H1 (cell line): ENCODE measurements around the gene TPM2. TPM values are rescaled to one million over a fixed set of nuclear protein-coding genes. Genes with fewer than 3 reads are reported as not detected.

Experiments used
- CTCF ChIA-PET: fragments of 300-600 bp; sonication (Branson Sonifier 250); formaldehyde crosslinking; loops from one replicate; lab custom pipeline; 2021; ENCODE audit not compliant: partially characterized antibody; lab: Charles Lee
- POLR2A ChIA-PET: fragments of 300-600 bp; sonication (Branson Sonifier 250); formaldehyde crosslinking; loops from one replicate; lab custom pipeline; 2021; ENCODE audit warnings: inconsistent platforms; ENCODE audit not compliant: partially characterized antibody; lab: Charles Lee
- DNase-seq, 2 experiments: peaks; one replicate each; pipeline versions ENCODE4 v3.0.0 to v3.0.0-alpha.2; 2010 to 2022; ENCODE audit warnings: low spot score in 2 of 2, low read depth in 1 of 2, mixed read lengths in 1 of 2
- FAIRE-seq: peaks from 2 replicates; lab custom pipeline; 2011; peaks lifted over from hg19 to GRCh38; lab: Jason Lieb, UNC
- H2AFZ ChIP-seq: 2 replicates; pipeline ENCODE4 v1.8.1; 2012; ENCODE audit warnings: low read length, inconsistent platforms
- H2AK5ac ChIP-seq: 2 replicates; pipeline ENCODE4 v1.6.1; 2013; ENCODE audit warnings: low read depth, low read length
- H2BK120ac ChIP-seq: replicated peaks from 2 replicates; pipeline ENCODE3; 2013; ENCODE audit warnings: low read depth, low read length, inconsistent platforms
- H2BK12ac ChIP-seq: 2 replicates; pipeline ENCODE4 v1.6.1; 2013; ENCODE audit warnings: low read depth, low read length
- H2BK15ac ChIP-seq: 2 replicates; pipeline ENCODE4 v1.6.1; 2013; ENCODE audit warnings: low read length
- H2BK20ac ChIP-seq: 2 replicates; pipeline ENCODE4 v1.6.1; 2013; ENCODE audit warnings: low read length
- H2BK5ac ChIP-seq: 2 replicates; pipeline ENCODE4 v1.6.1; 2013; ENCODE audit warnings: low read depth, low read length
- H3K14ac ChIP-seq: 2 replicates; pipeline ENCODE4 v1.6.1; 2013; ENCODE audit warnings: inconsistent platforms; ENCODE audit not compliant: insufficient read length
- H3K18ac ChIP-seq: 2 replicates; pipeline ENCODE4 v1.6.1; 2013; ENCODE audit warnings: low read length; ENCODE audit errors: extremely low read depth
- H3K23ac ChIP-seq: 2 replicates; pipeline ENCODE4 v1.6.1; 2013; ENCODE audit warnings: inconsistent platforms; ENCODE audit not compliant: insufficient read length
- H3K23me2 ChIP-seq: 2 replicates; pipeline ENCODE4 v1.6.1; 2013; ENCODE audit warnings: low read depth, low read length
- H3K27ac ChIP-seq: 2 replicates; pipeline ENCODE4 v1.6.1; 2011; ENCODE audit warnings: low read depth, low read length, inconsistent platforms
- H3K27me3 ChIP-seq, 4 experiments: replicated peaks in 1 of 4; 1 replicate in 1 of 4; 2 replicates in 3 of 4; pipeline versions ENCODE4 v1.6.1 to v1.8.1; 2011 to 2013; ENCODE audit warnings: low read length in 3 of 4, mild to moderate bottlenecking in 3 of 4, inconsistent platforms in 2 of 4, mixed read lengths in 2 of 4, moderate library complexity in 1 of 4; ENCODE audit not compliant: control insufficient read depth in 3 of 4, insufficient read depth in 3 of 4; ENCODE audit errors: extremely low read depth in 1 of 4
- H3K36me3 ChIP-seq, 4 experiments: 2 replicates each; pipeline versions ENCODE4 v1.6.1 to v1.8.1; 2011 to 2013; ENCODE audit warnings: mild to moderate bottlenecking in 4 of 4, low read length in 3 of 4, moderate library complexity in 2 of 4, control low read depth in 1 of 4, inconsistent platforms in 1 of 4; ENCODE audit not compliant: insufficient read depth in 4 of 4, control insufficient read depth in 2 of 4
- H3K4ac ChIP-seq: replicated peaks from 2 replicates; pipeline ENCODE3; 2013; ENCODE audit warnings: low read length, low read depth, mixed read lengths, inconsistent platforms; ENCODE audit not compliant: insufficient read length
- H3K4me1 ChIP-seq, 4 experiments: replicated peaks in 1 of 4; 1 replicate in 1 of 4; 2 replicates in 3 of 4; pipeline versions ENCODE4 v1.6.1 to v1.8.1; 2011 to 2013; ENCODE audit warnings: low read length in 3 of 4, inconsistent platforms in 2 of 4, mixed read lengths in 1 of 4; ENCODE audit not compliant: insufficient read depth in 4 of 4, control insufficient read depth in 3 of 4
- H3K4me2 ChIP-seq, 2 experiments: 2 replicates each; pipeline versions ENCODE4 v1.6.1 to v1.8.1; 2011 to 2013; ENCODE audit warnings: low read depth in 2 of 2, low read length in 2 of 2, control low read depth in 1 of 2, inconsistent platforms in 1 of 2, mild to moderate bottlenecking in 1 of 2; ENCODE audit not compliant: insufficient read depth in 1 of 2
- H3K4me3 ChIP-seq, 4 experiments: fragments of 200-600, 300-600 bp in 1 of 4; sonication (generic), shearing (Covaris generic), sonication (Bioruptor Twin) in 1 of 4; 2 replicates each; pipeline versions ENCODE4 v1.5.1 to v1.8.1; 2011 to 2016; ENCODE audit warnings: low read length in 4 of 4, low read depth in 3 of 4, control low read depth in 2 of 4, inconsistent platforms in 2 of 4, mild to moderate bottlenecking in 2 of 4, mixed read lengths in 1 of 4, moderate library complexity in 1 of 4; ENCODE audit not compliant: insufficient read depth in 2 of 4; ENCODE audit errors: extremely low read depth in 1 of 4
- H3K56ac ChIP-seq: replicated peaks from 2 replicates; pipeline ENCODE3; 2013; ENCODE audit warnings: low read depth, mild to moderate bottlenecking, mixed read lengths, low read length, inconsistent platforms; ENCODE audit not compliant: insufficient read length
- H3K79me1 ChIP-seq: 2 replicates; pipeline ENCODE4 v1.6.1; 2013; ENCODE audit warnings: low read depth, low read length, control low read depth
- H3K79me2 ChIP-seq, 2 experiments: 2 replicates each; pipeline versions ENCODE4 v1.6.1 to v1.8.1; 2012 to 2013; ENCODE audit warnings: low read length in 2 of 2, mild to moderate bottlenecking in 2 of 2, inconsistent platforms in 1 of 2; ENCODE audit not compliant: insufficient read depth in 2 of 2, control insufficient read depth in 1 of 2
- H3K9ac ChIP-seq, 4 experiments: replicated peaks in 1 of 4; 1 replicate in 1 of 4; 2 replicates in 3 of 4; pipeline versions ENCODE4 v1.6.1 to v1.8.1; 2011 to 2013; ENCODE audit warnings: low read depth in 3 of 4, low read length in 3 of 4, control low read depth in 2 of 4, mild to moderate bottlenecking in 2 of 4, moderate library complexity in 2 of 4, inconsistent platforms in 1 of 4; ENCODE audit errors: extremely low read depth in 1 of 4
- H3K9me3 ChIP-seq, 2 experiments: 2 replicates each; pipeline versions ENCODE4 v1.6.1 to v1.8.1; 2012 to 2013; ENCODE audit warnings: mild to moderate bottlenecking in 2 of 2, moderate library complexity in 2 of 2, control low read depth in 1 of 2, inconsistent platforms in 1 of 2, low read depth in 1 of 2, low read length in 1 of 2, mixed read lengths in 1 of 2; ENCODE audit not compliant: insufficient read depth in 2 of 2
- H4K20me1 ChIP-seq, 2 experiments: replicated peaks in 1 of 2; 2 replicates each; pipeline versions ENCODE3 to v1.8.1; 2011 to 2013; ENCODE audit warnings: inconsistent platforms in 2 of 2, low read length in 2 of 2, mild to moderate bottlenecking in 1 of 2; ENCODE audit not compliant: insufficient read depth in 2 of 2, control insufficient read depth in 1 of 2
- H4K5ac ChIP-seq: 2 replicates; pipeline ENCODE4 v1.6.1; 2013; ENCODE audit warnings: low read length, low read depth, mixed read lengths, inconsistent platforms; ENCODE audit not compliant: insufficient read length
- H4K8ac ChIP-seq: 2 replicates; pipeline ENCODE4 v1.8.0; 2013; ENCODE audit warnings: mild to moderate bottlenecking, moderate library complexity, low read length, inconsistent platforms; ENCODE audit not compliant: insufficient read depth; ENCODE audit errors: extremely low read depth
- H4K91ac ChIP-seq: replicated peaks from 2 replicates; pipeline ENCODE3; 2013; ENCODE audit warnings: low read length, mixed read lengths, inconsistent platforms; ENCODE audit not compliant: insufficient read length
- CHD2 ChIP-seq: IDR thresholded peaks from 2 replicates; pipeline ENCODE4 v1.6.1; 2012; ENCODE audit warnings: low read length, improper control_type of control experiment
- CTCF ChIP-seq, 3 experiments: IDR thresholded peaks; 1 replicate in 2 of 3; 2 replicates in 1 of 3; pipeline versions ENCODE4 v1.5.1 to v1.6.1; 2011; ENCODE audit warnings: low read length in 3 of 3, mild to moderate bottlenecking in 3 of 3, inconsistent platforms in 2 of 3, low read depth in 1 of 3, moderate library complexity in 1 of 3; ENCODE audit not compliant: insufficient read depth in 1 of 3; ENCODE audit errors: control extremely low read depth in 1 of 3
- HDAC2 ChIP-seq, 2 experiments: fragments of 300-600 bp in 1 of 2; sonication (generic) in 1 of 2; IDR thresholded peaks; 2 replicates each; pipeline ENCODE4 v1.6.1; 2011 to 2012; ENCODE audit warnings: low read depth in 2 of 2, low read length in 2 of 2, mild to moderate bottlenecking in 2 of 2, moderate library complexity in 2 of 2, borderline replicate concordance in 1 of 2, inconsistent platforms in 1 of 2
- KDM1A ChIP-seq: fragments of 200-600, 300-600 bp; sonication (generic); IDR thresholded peaks from 2 replicates; pipeline ENCODE4 v1.7.1; 2016; ENCODE audit warnings: mild to moderate bottlenecking, low read length, borderline replicate concordance
- NRF1 ChIP-seq: IDR thresholded peaks from 2 replicates; pipeline ENCODE4 v1.6.1; 2011; ENCODE audit warnings: mild to moderate bottlenecking, low read depth, low read length, improper control_type of control experiment
- RFX5 ChIP-seq: IDR thresholded peaks from 2 replicates; pipeline ENCODE4 v1.6.1; 2011; ENCODE audit warnings: low read depth, low read length, improper control_type of control experiment, borderline replicate concordance
- SIN3A ChIP-seq, 2 experiments: IDR thresholded peaks in 1 of 2; conservative IDR thresholded peaks in 1 of 2; 2 replicates each; pipeline ENCODE4 v1.6.1; 2011 to 2012; ENCODE audit warnings: low read length in 2 of 2, improper control_type of control experiment in 1 of 2, low read depth in 1 of 2, mild to moderate bottlenecking in 1 of 2
- TCF12 ChIP-seq: IDR thresholded peaks from 2 replicates; pipeline ENCODE4 v1.6.1; 2011; ENCODE audit warnings: low read depth, mild to moderate bottlenecking, low read length
- WGBS, 2 experiments: shearing (Covaris generic) in 1 of 2; methylation state at CpG; one replicate each; pipeline versions ENCODE4 v1.1.6 to v1.1.7; 2013 to 2015; ENCODE audit warnings: low lambda C conversion rate in 2 of 2, mixed read lengths in 2 of 2, inconsistent platforms in 1 of 2, low coverage in 1 of 2, missing lambda C conversion rate in 1 of 2; ENCODE audit not compliant: insufficient replicate concordance in 2 of 2, insufficient coverage in 1 of 2, insufficient read length in 1 of 2; ENCODE audit errors: extremely low coverage in 1 of 2, missing lambda C conversion rate in 1 of 2; 5-methylcytosine and 5-hydroxymethylcytosine counted together
- polyA plus RNA-seq, 7 experiments: library from polyadenylated mRNA; depleted of rRNA in 3 of 7; stranded (reverse) in 5 of 7; unstranded in 2 of 7; fragments of >200 nt in 5 of 7; fragments of 200-250 nt in 2 of 7; gene quantifications; 1 replicate in 5 of 7; 2 replicates in 1 of 7; 4 replicates in 1 of 7; pipeline versions ENCODE4 v1.2.1 to v1.2.3, GENCODE V29; 2011 to 2013; ENCODE audit warnings: missing spikeins in 2 of 7, mixed read lengths in 2 of 7
- total RNA-seq: library from RNA; stranded (reverse); fragmentation: NEBNext Ultra II Directional; extraction: Animal tissue kit (Norgen Biotek cat#: 25700); gene quantifications from 2 replicates; pipeline ENCODE4 v1.2.1, GENCODE V29; 2021

Gene TPM2
- total and polyA plus RNA-seq, 2 of the 8 experiments (the other 6 are each of a cell fraction or from before 2014, with no cell fraction given): 62.5 to 181 TPM

- H3K36me3 ChIP-seq: peaks cover 32 to 89% (median 71%) of the 10 kb centered on the region in 4 experiments
Observed at GRCh38 chr9:35708146-35708545, 18.4 kb upstream of the TPM2 start.

More at GRCh38 chr9:35708146-35708545, 18.4 kb upstream of the TPM2 start:
- Histone ChIP-seq H2AK5ac (no peak overlapping the region), H2BK12ac (no peak overlapping the region), H3K18ac (no peak overlapping the region), H3K4ac (no peak overlapping the region), H4K20me1 (peaks cover 0 to 8% of the 10 kb centered on the region in 2 experiments), H2AFZ (no peak overlapping the region), H4K5ac (no peak overlapping the region), H3K23ac (no peak overlapping the region), H3K23me2 (no peaks in the 10 kb centered on the region), H3K4me1 (no peaks in the 10 kb centered on the region), H2BK5ac (no peak overlapping the region), H3K4me2 (no peak overlapping the region), H2BK15ac (no peak overlapping the region), H3K27ac (no peak overlapping the region), H3K27me3 (no peaks in the 10 kb centered on the region), H3K9me3 (no peaks in the 10 kb centered on the region), H2BK120ac (no peak overlapping the region), H3K79me2 (no peaks in the 10 kb centered on the region), H4K8ac (no peak overlapping the region), H4K91ac (no peak overlapping the region), H3K79me1 (no peaks in the 10 kb centered on the region), H3K4me3 (no peak overlapping the region), H2BK20ac (no peak overlapping the region), H3K9ac (no peak overlapping the region; a peak in 1 of 7 replicates), H3K56ac (no peak overlapping the region), H3K14ac (no peak overlapping the region)
- FAIRE-seq: no peak
- TF ChIP-seq SIN3A (conservative IDR thresholded peaks at IDR 0.05 in 1 of 2, IDR thresholded peaks at IDR 0.05 in 1 of 2; ENCODE audit: low read depth in 1 of 2, low read length in 2 of 2): no peak
- no peak for TF ChIP-seq RFX5
- no peak for TF ChIP-seq CHD2
- no peak for TF ChIP-seq CTCF (IDR thresholded peaks at IDR 0.05; ENCODE audit: control extremely low read depth in 1 of 3, insufficient read depth in 1 of 3, low read depth in 1 of 3, low read length in 3 of 3)
- no peak for TF ChIP-seq NRF1
- no peak for TF ChIP-seq TCF12
- TF ChIP-seq KDM1A: no peak
- TF ChIP-seq HDAC2 (IDR thresholded peaks at IDR 0.05; ENCODE audit: borderline replicate concordance in 1 of 2, low read depth in 2 of 2, low read length in 2 of 2): no peak
- 96% methylated on average over 4 of the region's 4 CpGs; no CpG with 5 or more reads in 1 of the 2 experiments for WGBS, 2 experiments
- POLR2A ChIA-PET: interaction anchor here (0.6 to 4.1 kb wide), 3 partner anchors 19 to 61 kb away, joined by 3 to 19 read pairs (median 3); no protein-coding TSS in a partner anchor
- DNase-seq: no peak
- CTCF ChIA-PET: interaction anchor here (0.7 to 13.1 kb wide), 7 partner anchors 9 to 62 kb away, joined by 3 to 199 read pairs (median 4); partner anchors contain the start of genes ARHGEF39 and TPM2
